ENCODE data around the gene LRRC46. TPM values are rescaled to one million over a fixed set of nuclear protein-coding genes. Genes with fewer than 3 reads are reported as not detected.
A peak's percentile ranks its signal among the peaks of the same experiment; 100 is the strongest.

Gene LRRC46
- total and polyA plus RNA-seq, 9 of the 15 experiments (the other 6 are each of a cell fraction or from before 2014, with no cell fraction given), result 0.39 to 1.4 (median 0.53) TPM; not detected in 1

GRCh38 chr17:47810200-47810821 lies 21.2 kb upstream of the LRRC46 start (continued):
- TF ChIP-seq ZC3H4 (CRISPR knock-in tag; IDR thresholded peaks at IDR 0.05; ENCODE audit: borderline replicate concordance) (no peak), SRSF9 (IDR thresholded peaks at IDR 0.05; ENCODE audit: borderline replicate concordance, low read depth, low read length) (no peak), JUN (IDR thresholded peaks at IDR 0.05; ENCODE audit: borderline replicate concordance, low read depth, low read length) (peak; percentile 62), JUN (CRISPR knock-in tag; IDR thresholded peaks at IDR 0.05; ENCODE audit: borderline replicate concordance) (no peak), PKNOX1 (IDR thresholded peaks at IDR 0.05) (peak; percentile 25; the same call in 1 of the 2 replicates), NRF1 (conservative IDR thresholded peaks at IDR 0.05 in 1 of 2, IDR thresholded peaks at IDR 0.05 in 1 of 2) (peak; percentile 11 to 34; a peak in 1 of 4 replicates), USF1 (CRISPR knock-in tag; IDR thresholded peaks at IDR 0.05) (0 out of 2 replicates have a peak, but pooled peaks have one; percentile 20), ZNF395 (CRISPR knock-in tag; IDR thresholded peaks at IDR 0.05) (no peak), ATF7 (IDR thresholded peaks at IDR 0.05) (peak; percentile 54; the same call in 1 of the 2 replicates), NFE2 (IDR thresholded peaks at IDR 0.05; ENCODE audit: low read depth) (peak; percentile 88), ARNT (IDR thresholded peaks at IDR 0.05) (0 out of 4 replicates have a peak, but pooled peaks of 1 of the 2 experiments have one; percentile 25), JUNB (CRISPR knock-in tag; conservative IDR thresholded peaks at IDR 0.05) (0 out of 2 replicates have a peak, but pooled peaks have one; percentile 32), MAFK (IDR thresholded peaks at IDR 0.05; ENCODE audit: low read length) (peak; percentile 92), CEBPG (CRISPR knock-in tag; IDR thresholded peaks at IDR 0.05) (0 out of 2 replicates have a peak, but pooled peaks have one; percentile 10), CEBPG (tag; conservative IDR thresholded peaks at IDR 0.05 in 1 of 2, IDR thresholded peaks at IDR 0.05 in 1 of 2) (no peak), NR2C2 (CRISPR knock-in tag; IDR thresholded peaks at IDR 0.05) (no peak), NR2C2 (tag; IDR thresholded peaks at IDR 0.05) (peak; percentile 50; the same call in 1 of the 2 replicates), AFF1 (IDR thresholded peaks at IDR 0.05; ENCODE audit: low read depth in 1 of 2, partially characterized antibody in 2 of 2) (no peak), ATF1 (CRISPR knock-in tag; IDR thresholded peaks at IDR 0.05) (no peak), ATF1 (tag; IDR thresholded peaks at IDR 0.05) (peak; percentile 25; the same call in 1 of the 2 replicates), EP300 (IDR thresholded peaks at IDR 0.05; ENCODE audit: low read length) (peak; percentile 50; the same call in 1 of the 2 replicates), CBFA2T3 (IDR thresholded peaks at IDR 0.05) (peak; percentile 78), STAG1 (CRISPR knock-in tag; IDR thresholded peaks at IDR 0.05; ENCODE audit: borderline replicate concordance) (no peak)
